SW480 (cell line): ENCODE measurements around the gene YY1AP1.
"Not testable (repeated sequence)": the region's sequence is repeated elsewhere in the genome, so short reads cannot be mapped to it uniquely, and the experiment has no call there.

Source experiments
- DNase-seq: peaks from one replicate; pipeline ENCODE4 v3.0.0-alpha.2; 2016; ENCODE audit warnings: low spot score

The YY1AP1 gene, protein sequence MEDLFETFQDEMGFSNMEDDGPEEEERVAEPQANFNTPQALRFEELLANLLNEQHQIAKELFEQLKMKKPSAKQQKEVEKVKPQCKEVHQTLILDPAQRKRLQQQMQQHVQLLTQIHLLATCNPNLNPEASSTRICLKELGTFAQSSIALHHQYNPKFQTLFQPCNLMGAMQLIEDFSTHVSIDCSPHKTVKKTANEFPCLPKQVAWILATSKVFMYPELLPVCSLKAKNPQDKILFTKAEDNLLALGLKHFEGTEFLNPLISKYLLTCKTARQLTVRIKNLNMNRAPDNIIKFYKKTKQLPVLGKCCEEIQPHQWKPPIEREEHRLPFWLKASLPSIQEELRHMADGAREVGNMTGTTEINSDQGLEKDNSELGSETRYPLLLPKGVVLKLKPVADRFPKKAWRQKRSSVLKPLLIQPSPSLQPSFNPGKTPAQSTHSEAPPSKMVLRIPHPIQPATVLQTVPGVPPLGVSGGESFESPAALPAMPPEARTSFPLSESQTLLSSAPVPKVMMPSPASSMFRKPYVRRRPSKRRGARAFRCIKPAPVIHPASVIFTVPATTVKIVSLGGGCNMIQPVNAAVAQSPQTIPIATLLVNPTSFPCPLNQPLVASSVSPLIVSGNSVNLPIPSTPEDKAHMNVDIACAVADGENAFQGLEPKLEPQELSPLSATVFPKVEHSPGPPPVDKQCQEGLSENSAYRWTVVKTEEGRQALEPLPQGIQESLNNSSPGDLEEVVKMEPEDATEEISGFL

DNA sequence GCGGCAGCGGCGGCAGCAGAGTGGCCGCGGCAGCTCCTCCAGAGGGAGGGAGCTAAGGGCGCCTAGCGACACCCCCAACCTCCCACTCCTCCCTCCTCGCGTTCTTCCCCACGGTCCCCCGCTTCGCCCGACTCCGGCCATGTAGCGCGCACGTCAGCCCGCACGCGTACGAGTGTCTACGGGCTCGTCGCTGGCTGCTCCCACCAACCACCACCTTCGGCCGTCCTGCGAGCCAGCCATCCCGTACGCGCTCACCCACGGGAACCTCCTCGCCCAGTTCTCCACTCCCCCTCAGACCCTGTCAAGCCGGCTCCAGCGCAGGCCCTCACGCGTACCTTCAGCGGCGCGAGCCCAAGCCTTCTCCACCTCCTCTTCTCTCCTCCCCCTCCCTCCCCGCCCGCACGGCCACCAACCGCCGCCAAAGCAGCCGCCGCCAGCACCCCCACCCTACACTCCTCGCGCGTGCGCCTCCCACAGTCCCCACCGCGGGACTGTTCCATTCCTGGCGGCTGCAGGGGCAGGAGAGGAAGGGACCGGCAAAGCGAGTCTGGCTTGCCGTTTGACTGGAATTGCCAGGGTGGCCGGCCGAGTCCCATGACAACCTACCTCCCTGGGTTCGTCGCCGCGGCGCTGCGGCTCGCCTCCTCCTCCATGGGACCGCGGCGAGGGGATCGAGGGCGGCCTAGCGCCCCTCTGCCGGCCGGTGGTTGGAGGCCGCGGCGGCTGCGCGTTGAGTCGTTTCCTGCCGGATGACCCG is at the start of gene YY1AP1:
Gene YY1AP1 (minus strand): TSS at position 451 of the 757 bp plus-strand sequence. CDS start 8,338 bp downstream, outside the sequence.
- peak; percentile 81 for DNase-seq

DNA sequence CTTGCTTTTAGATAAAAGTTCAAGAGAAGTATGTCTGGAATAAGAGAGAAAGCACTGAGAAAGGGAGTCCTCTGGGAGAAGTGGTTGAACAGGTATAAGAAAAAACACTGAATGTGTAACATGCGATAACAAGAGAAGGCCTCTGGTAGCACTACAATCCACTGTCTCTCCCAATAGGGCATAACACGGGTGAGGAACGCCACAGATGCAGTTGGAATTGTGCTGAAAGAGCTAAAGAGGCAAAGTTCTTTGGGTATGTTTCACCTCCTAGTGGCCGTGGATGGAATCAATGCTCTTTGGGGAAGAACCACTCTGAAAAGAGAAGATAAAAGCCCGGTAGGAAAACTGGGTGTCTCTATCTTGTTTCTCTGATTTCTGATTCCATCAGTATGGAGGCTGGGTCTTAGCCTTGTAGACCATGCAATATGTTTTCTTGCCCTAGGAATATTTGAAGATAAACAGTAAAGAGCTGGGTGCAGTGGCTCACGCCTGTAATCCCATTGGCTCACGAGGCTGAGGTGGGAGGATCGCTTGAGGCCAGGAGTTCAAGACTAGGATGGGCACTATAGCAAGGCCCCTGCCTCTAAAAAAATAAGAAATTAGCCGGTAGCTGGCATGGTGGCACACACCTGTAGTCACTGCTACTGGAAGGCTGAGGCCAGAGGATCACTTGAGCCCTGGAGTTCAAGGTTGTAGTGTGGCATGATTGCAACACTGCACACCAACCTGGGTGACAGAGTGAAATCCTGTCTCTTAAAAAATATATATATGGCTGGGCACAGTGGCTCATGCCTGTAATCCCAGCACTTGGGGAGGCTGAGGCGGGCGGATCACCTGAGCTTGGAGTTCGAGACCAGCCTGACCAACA is 40.7 kb upstream of the YY1AP1 start:
- peak; percentile 49 for DNase-seq

DNA sequence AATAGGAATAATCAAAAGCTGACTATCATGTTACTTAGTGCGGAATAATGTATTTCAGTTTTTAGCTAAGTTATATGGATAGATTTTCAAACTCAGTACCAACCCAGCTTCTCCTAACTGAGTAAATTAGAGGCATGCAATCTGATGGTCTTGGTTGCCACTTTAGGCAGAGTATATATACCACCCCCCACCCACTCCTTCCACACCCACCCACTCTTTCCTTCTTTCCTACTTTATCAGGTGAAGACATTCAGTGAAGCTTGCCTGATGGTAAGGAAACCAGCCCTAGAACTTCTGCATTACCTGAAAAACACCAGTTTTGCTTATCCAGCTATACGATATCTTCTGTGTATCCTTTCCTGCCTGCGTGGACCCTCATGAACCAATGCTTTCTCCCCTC is 36.6 kb upstream of the YY1AP1 start:
- DNase-seq, result no peak

DNA sequence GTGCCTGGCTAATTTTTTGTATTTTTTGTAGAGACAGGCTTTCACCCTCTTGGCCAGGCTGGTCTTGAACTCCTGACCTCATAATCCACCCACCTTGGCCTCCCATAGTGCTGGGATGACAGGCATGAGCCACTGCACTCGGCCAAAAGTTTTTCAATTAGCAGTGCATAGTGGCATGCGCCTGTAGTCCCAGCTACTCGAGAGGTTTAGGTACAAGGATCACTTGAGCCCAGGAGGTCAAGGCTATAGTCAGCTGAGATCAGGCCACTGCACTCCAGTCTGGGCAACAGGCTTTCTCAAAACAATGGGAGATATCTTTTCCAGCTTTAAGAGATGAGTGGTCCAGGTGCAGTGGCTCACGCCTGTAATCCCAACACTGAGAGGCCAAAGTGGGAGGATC is 31.1 kb upstream of the YY1AP1 start:
- DNase-seq, result no peak

DNA sequence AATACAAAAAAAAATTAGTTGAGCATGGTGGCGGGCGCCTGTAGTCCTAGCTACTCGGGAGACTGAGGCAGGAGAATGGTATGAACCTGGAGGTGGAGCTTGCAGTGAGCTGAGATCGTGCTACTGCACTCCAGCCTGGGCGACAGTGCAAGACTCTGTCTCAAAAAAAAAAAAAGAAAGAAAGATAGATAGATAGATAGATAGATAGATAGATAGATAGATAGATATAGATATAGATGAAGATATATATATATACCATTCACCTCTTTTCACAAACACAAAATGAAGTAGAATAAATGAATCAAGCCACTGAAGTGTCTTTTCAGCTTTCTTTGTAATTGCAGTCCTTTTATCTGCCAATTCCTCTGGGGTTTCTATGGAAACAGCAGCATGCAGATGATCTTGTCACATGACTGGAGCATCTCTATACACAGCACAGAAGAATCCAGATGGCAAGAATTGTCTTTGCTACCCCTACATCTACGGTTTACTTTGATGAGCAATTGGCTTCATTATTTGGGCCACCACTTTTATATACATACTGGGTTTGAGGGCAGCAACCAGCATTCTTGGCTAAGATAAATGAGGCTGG is 30.0 kb upstream of the YY1AP1 start:
- not testable (repeated sequence) for DNase-seq

DNA sequence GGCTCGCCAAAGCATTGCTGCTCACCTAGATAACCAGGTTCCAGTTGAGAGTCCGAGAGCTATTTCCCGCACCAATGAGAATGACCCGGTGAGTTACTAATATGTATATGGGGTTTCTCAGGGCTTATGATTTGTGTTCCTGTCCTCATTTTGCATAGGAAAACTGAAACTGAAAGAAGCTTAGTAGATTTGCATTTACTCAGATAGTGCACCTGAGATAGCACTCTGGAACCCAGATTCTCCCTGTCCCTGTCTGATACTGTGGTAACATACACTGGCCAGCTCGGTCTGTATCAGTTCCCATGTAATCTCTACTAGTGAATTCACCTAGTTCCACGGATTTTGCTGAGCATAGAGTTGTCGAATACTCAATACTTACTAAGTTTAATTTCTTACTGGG is 28.5 kb upstream of the YY1AP1 start:
- DNase-seq, result no peak

DNA sequence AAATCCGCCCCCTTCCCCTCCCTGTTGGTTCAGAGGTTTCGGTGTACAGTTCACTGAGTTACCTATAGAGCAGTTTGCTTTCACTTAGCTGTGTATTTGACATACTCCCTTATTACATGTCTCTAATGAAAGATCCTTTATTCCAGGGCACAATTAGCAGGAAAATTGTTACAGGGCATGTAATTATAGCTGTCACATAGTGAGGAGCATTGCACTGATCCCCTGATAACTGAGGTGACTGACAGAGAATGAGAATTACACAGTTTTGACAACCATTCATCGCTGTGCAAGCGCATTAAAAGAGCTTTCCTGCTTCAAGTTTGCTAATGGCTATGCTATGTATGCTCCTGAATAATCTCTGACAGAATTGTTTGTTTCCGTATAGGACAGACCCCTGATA is 27.2 kb upstream of the YY1AP1 start:
- DNase-seq, result no peak

DNA sequence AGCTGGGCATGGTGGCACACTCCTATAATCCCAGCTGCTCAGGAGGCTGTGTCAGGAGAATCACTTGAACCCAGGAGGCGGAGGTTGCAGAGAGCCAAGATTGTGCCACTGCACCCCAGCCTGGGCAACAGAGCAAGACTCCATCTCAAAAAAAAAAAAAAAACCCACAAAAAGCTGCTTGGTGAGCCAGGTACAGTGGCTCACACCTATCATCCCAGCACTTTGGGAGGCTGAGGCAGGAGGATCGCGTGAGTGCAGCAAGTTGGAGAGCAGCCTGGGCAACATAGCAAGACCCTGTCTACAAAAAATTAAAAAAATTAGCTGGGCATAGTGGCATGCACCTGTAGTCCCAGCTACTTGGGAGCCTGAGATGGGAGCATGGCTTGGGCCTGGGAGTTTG is 26.5 kb upstream of the YY1AP1 start:
- not testable (repeated sequence) for DNase-seq

DNA sequence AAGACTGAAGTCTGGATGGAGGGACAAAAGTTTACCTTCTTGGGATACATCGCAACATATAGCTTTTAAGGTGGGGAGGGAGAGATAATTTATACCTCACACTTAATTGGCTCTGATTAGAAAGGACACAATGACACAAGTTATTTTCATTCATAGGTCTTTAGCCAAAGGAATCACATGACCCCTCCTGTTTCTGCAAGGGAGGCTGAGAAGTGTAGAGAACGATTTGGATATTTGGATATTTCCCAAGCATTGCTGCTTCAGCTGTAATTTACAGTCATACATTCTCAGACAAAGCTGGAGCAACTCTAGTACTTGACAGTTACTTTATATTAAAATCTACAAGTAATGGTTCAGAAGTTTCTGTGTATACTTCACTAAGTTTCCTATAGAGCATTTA is 24.5 kb upstream of the YY1AP1 start:
- no peak for DNase-seq

DNA sequence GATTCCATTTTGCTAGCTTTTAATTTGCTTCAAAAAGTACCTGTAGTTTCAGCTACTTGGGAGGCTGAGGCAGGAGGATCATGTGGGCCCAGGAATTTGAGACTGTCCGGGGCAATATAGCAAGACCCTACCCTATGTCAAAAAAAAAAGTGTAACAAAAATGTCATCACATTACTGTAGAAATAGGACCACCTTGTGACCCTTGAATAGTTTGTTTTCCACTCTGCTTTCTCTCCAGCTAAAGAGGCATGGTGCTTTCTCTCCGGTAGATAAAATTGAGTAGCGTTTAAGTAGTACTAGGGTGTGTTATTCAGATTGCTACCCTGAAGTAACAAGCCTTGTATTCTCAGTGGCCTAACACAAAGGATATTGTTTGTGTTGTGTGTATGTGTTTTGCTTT is 24.1 kb upstream of the YY1AP1 start:
- DNase-seq, result not testable (repeated sequence)

DNA sequence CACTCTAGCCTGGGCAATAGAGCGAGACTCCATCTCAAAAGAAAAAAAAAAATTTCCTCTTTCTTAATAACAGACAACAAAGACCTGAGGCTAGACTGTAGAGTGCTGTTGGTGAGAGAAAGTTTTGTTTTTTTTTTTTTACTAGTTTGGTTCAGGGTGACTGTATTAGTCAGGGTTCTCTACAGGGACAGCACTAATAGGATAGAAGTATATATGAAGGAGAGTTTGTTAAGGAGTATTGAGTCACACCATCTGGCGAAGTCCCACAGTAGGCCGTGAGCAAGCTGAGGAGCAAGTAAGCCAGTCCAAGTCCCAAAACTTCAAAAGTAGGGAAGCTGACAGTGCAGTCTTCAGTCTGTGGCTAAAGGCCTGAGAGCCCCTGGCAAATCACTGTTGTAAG is 22.9 kb upstream of the YY1AP1 start:
- not testable (repeated sequence) for DNase-seq

DNA sequence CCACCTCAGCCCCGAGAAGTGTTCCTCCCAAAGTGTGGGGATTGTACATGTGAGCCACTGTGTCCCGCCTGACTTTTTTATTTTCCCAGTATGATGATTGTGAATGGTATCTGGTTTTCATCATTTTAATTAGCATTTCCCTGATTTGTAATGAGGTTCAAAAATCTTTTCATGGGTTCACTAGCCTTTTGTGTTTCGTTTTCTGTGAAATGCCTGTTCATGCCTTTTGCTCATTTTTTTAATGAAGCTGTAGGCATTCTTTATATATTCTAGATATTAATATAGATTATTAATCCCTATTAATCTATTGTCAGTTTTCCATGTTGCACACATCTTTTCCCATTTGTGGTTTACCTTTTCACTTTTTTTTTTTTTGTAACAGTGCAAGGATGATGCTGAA is 20.8 kb upstream of the YY1AP1 start:
- no peak for DNase-seq

DNA sequence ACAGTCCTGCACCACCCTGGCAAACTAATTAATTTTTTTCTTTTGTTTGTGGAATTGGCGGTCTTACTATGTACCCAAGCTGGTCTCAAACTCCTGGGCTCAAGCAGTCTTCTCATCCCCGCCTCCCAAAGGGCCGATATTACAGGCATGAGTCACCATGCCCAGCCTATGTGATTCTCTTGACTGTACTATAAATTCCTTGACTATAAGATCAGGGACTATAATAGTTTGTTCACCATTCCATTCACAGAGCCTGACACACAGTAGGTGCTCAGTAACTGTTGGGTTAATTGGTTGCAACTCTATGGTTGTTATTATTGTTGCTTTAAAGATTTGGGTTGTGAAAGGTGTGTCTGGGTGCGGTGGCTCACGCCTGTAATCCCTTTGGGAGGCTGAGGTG is 17.6 kb upstream of the YY1AP1 start:
- DNase-seq, result no peak

DNA sequence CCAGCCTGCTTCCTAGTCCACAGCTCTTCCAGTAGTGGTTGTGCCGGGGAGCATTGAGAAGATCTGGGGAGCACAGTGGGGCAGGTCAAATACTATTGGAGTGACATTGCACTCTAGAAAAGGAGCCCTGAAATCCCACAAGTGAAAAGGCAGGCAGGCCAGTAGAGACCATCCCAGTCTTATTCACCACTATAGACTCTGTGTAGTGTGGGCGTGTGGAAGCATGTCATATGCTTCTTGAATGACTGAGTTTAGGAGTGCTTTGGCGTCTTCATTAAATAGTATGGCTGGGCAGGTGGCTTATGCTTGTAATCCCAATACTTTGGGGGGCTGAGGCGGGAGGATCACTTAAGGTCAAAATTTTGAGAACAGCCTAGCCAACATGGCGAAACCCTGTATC is 15.8 kb upstream of the YY1AP1 start:
- not testable (repeated sequence) for DNase-seq

DNA sequence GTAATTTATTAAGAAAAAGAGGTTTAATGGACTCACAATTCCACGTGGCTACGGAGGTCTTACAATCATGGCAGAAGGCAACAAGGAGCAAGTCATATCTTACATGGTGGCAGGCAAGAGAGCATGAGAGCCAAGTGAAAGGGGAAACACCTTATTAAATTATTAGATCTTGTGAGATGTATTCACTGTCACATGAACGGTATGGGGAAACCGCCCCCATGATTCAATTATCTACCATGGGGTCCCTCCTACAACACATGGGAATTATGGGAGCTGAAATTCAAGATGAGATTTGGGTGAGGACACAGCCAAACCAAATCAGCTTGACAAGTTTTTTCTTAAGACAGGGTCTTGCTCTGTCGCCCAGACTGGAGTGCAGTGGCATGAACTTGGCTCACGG is 14.6 kb upstream of the YY1AP1 start:
- no peak for DNase-seq

DNA sequence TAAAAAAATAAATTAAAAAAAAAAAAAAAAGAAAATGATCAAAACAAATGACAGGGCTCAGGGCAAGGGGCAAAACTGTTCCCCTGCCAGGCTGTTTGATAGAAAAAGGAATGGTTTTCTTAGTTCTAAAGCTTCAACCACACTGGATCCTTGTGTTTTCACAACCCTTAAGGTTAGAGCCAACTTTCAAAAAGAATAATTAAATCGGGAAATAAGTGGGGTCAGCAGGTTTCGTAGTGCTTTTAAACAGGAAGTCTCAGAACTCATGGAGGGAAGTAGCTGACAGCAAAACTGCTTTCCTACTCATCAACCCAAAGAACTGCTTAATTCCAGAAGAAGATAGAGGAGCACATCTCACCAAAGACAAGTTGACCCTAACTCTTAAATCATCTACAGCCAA is 13.1 kb upstream of the YY1AP1 start:
- not testable (repeated sequence) for DNase-seq

DNA sequence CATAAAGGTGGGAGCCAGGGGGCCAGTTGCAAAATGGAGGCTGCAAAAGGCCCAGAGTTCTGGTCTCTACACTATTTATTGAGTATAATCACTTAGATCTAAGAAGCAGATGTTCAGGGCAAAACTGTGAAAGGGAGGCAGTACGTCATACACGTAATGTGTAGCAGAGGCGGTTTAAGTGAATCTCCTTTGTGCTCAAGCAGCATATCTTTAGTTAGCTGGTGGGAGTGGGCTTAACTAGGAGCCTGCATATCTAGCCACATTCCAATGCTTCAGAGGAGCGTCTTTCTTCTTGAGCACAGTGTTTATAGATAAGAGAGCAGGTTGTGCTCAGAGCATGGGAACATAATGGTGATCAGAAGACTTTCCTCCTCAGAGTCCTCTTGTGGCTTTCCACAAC is 10.5 kb upstream of the YY1AP1 start:
- DNase-seq, result not testable (repeated sequence)

DNA sequence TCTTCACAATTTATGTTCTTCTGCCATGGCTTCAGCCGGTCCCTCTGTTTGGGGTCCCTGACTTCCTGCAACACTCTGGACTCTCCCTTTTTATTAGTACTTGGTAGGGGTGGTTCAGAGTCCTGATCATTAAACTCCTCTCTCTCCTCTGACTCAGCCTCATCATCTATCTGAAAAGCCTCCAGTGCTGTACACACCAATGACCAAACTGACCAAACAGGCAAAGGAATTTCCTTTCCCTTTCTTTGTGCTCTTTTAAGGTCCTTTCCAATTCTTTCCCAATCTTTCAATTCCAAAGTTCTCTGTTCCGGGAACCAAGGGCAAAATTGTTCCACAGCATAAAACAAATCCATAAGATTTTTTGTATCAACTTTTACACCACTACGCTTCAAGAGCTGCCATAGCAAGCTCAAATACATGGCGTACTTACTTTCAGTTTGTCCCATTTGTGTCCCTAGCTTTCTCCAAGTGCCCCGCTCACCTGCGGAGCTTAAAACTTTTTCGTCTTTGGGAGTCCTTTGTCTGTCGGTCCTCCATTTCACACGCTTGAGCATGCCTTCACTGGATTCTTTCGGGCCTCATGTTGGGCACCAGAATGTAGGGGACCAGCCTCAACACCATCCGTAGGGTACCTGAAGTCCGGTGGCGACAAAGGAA is 9.9 kb upstream of the YY1AP1 start:
- no peak for DNase-seq

DNA sequence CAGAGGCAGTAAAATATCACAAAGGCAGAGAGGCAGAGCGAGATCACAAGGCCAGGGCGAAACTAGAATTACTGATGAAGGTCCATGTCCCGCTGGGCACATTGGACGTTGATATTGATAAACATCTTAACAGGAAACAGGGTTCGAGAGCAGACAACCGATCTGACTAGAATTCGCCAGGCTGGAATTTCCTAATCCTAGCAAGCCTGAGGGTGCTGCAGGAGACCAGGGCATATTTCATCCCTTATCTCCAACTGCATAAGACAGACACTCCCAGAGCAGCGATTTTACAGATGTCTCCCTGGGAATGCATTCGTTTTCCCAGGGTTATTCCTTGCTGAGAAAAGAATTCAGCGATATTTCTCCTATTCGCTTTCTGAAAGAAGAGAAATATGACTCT is 9.0 kb upstream of the YY1AP1 start:
- not testable (repeated sequence) for DNase-seq

DNA sequence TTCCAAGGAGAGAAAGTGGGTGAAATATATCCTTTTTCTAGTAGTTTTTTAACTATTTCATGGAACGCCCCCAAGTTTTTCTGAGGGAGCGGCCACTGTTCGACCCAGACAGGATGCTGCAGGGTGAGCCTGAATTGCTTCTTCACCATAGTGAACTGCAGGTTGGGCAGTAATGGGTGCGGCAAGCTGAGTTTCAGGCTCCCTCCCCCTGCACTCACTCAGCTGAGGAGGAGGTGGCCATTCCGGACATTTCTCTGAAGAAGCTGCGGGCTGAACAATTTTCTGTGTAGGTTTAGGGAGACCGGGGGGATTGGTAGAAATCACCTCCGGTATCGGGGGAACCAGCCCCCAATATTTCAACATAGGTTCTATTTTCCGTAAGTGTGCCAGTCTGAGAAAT is 8.5 kb upstream of the YY1AP1 start:
- DNase-seq, result no peak

DNA sequence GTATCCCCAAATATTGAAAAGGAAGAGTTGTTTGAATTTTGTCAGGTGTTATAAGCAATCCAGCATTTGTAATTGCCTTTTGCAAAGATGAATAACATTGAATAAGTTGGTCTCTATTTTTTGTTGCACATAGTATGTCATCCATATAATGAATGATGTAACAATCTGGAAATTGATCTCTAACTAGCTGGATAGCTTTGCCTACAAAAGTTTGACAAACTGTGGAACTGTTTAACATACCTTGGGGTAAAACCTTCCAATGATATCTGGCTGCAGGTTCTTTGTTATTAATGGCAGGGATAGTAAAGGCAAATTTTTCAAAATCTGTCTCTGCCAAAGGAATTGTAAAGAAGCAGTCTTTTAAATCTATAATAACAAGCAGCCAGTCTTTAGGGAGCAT is 8.0 kb upstream of the YY1AP1 start:
- DNase-seq, result no peak
